GM19397 (cell line): Measurements from ENCODE around the gene POU2AF3.

ENCODE experiments used
- ATAC-seq: cut with Tn5 transposase; IDR thresholded peaks from one replicate; pipeline ENCODE4 v1.9.1; 2021; ENCODE audit warnings: mild to moderate bottlenecking, moderate library complexity; ENCODE audit not compliant: unreplicated experiment

The POU2AF3 gene

DNA sequence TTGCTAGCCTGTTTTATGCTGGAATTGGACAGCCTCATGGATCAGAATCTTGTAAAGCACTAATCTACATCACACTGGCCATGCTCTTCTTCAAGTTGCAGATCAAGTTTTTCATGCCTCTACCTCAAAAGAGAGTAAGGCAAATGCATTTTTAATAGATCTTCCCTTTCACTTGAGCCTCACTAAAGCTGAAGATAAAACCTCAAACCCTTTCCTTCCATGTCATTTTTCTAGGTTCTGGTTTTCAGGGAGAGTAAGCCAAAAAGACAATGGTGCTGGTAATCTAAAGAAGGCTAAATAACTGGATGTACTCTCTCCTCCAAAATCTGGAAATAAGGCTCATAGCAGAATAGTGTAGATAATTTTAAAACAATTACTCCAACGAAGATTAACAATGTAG is 52.5 kb downstream of the POU2AF3 start:
- no peak for ATAC-seq

DNA sequence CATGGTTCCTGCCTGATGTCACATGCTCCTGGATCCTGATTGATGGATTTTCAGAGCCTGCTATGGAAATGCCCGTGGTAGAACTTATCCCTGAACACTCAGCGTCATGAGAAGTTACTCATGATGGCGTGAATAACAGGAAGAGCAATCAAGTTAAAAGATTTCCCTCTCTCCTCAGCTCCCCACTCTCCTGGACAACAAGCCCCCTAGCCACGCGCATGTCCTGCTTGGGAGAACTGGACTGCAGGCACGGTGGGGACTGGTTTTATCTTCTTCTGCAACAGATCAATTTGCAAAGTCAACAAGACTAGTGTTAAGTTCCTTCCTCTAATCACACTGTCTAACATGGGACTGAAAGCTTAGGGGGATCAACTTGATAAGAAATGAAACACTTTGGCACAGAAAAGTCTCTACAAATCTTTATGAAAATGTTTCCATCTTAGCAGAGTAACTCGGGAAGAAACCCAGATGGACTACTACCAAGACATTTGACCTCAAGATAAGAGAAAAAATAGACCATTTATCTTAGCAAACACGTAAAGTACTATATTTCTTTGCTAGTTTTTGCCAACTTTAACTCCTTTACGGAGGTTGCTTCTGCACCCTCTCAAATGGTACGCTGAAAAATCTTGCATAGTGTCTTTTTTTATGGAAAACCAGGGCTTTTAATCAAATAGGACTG is 53.2 kb downstream of the POU2AF3 start:
- ATAC-seq, result no peak

DNA sequence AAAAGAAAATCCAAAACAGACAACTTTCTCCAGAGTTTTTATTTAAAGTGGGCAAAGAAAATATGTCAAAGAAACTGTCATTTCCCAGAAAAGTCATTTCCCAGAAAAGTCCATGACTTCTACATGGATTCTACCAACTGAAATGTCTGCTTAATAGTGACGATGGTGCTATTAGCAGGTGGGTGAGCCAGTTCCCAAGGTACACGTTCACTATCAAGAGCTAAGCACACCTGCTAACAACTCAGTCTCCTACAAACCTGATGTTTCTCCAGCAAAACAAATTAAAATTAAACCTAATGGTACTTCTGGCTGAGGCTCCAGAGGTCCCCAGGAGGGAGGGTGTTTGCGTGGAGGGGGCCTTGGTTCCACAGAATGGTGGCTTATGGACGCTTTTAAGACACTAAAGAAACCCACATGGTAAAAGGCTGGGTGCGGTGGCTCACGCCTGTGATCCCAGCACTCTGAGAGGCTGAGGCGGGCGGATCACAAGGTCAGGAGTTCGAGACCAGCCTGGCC is 53.9 kb downstream of the POU2AF3 start:
- ATAC-seq, result no peak

GRCh38 chr11:111352935-111353710 is 54.8 kb downstream of the POU2AF3 start:
- no peak for ATAC-seq

DNA sequence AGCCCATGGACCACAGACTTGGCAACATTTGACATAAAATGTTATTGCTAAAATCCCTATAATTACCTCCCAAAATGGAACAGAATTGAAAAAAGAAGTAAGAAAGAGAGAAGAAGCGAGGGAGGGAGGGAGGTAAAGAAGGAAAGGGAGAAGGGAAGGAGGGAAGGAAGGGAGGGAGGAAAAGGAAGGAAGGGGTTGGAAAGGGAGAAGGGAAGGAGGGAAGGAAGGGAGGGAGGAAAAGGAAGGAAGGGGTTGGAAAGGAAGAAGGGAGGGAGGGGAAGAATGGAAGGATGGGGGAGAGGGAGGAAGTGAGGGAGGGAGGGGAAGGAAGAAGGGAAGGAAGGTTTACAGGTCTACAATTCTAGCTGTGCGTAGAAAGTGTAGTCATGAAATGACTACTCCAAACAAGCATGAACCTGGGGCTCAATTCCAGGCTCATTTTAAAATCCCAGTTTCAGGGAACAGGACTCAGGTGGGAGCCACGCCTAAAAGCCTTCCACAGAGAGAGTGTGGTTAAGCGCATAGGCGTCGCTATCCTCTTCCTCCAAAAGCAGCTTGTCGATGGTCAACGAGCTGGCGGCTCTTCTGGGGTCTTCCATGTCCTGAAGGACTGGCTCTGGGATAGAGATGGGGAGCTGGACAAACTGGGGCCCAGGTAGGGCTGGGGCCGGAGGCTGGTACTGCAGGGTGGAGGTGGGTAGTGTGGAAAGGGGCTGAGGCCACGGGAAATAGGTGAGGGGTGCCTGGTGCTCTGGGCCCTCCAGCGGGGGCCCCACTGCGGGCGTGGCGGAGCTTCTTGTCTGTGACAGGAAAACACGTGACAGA is 55.6 kb downstream of the POU2AF3 start:
- ATAC-seq, result no peak

GRCh38 chr11:111354601-111354891 is 56.2 kb downstream of the POU2AF3 start:
- no peak for ATAC-seq

- no peak for ATAC-seq
Measured at GRCh38 chr11:111355101-111355500, 56.8 kb downstream of the POU2AF3 start.

DNA sequence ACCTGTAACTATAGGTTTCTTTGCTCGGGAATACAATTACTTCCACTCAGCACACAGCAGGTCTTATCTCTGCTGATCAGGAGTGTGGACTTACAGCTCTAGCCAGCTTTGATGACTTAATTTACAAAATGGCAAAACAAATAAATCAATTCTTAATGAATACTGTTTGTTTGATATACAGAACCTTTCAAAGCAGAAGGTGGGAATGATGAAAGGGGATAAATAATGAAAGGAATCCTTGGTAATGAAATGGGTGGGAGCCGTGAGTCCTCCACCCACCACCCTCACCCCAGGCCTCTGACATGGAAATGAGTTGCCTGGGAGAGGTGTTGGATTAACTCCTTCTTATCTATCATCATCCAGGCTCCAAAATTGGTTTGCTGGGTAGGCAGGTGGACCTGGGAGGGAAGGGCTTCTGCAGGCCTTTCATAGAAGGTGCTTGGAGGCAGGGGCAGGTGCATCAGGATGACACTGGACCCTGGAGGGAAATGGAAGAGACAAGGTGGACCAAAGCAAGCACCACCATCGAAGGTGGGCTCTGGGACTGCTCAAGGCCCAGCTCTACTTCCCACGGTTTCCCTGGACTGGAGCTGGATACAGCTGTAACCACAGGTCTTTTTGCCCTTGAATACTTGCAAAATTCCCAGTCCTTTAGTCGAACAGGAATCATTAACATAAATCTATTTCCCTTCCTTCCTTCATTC is 57.8 kb downstream of the POU2AF3 start:
- ATAC-seq, result no peak

DNA sequence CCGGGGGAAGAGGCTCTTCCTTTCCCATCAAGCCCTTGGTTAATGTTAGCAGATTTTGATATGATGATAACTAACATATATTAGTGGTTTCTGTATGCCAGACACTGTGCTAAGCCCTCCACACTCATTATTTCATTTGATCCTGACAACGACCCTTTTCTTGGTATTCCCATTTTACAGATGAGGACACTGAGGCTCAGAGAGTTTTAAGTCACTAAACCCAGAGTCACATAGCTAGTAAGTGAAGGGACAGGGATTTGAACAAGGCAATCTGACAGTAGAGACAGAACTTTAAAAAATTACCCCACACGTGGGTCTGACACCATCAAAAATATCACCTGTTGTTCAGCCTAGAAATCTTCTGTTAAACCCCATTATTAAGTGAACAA is 58.3 kb downstream of the POU2AF3 start:
- no peak for ATAC-seq

DNA sequence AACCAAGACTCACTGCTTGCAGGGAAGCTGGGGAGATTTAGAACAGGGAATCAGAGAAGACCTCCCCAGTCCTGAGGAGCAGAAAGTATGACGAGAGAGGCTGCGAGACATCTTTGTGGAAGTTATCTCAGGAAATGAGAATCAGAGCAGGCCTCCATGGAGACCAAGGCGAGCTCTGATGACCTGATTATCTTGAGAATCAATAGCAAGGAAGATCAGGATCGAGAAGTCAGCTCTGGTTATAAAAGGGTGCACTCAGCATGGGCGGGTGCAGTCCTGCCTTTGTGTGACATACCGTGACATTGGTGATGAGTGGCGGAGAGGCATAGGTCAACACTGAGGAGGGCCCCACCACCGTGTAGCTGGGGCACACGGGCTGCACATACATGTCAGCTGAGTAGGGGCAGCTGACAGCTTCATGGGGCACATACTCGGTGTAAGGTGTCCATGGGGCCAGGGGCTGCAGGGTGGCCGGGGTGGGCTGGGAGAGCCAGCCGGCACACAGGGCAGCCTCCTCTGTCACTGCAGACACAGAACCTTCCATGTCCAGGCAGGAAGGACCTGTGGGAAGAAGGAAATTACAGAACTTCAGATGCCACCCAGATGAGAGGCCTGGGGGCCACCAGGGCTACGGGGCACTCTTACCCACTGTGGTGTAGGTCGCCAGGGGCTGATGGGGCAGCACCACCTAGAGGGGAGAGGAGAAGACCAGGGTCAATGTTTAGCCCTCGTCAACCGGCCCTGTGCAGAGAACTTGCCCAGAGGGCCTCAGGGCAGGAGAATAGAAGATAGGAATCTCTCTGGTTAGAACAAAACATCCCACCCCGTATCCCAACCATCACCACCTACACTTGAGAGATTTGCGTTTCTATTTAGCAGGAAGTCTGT is 59.0 kb downstream of the POU2AF3 start:
- no peak for ATAC-seq
